ENCODE results near the gene FAM20A. TPM values are rescaled to one million over a fixed set of nuclear protein-coding genes. Genes with fewer than 3 reads are reported as not detected.

The FAM20A gene
- total RNA-seq, 4 donors from 2014 or later = 0.78 to 6.4 (median 4.7) TPM

DNA sequence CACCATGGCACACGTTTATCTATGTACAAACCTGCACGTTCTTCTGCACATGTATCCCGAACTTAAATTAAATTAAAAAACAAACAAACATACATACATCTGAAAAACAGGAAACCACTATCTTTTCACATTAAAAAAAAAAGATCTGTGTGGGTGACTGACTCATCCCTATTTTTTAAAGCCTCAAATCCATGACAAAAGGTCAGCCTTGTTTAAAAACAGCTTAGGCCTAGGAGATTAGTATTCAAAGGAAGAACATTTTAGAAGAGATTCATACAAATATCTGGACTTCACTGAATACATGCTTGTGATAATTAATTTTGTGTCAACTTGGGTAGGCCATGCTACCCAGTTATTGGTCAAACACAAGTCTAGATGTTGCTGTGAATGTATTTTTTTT is 93.6 kb downstream of the FAM20A start:
- 73% methylated on average over 3 of the region's 3 CpGs for WGBS
- H3K9me3 ChIP-seq = no peaks in the 10 kb centered on the region
- DNase-seq (ENCODE audit: low spot score in 2 of 2) = no peak
- H3K27me3 ChIP-seq = no peaks in the 10 kb centered on the region
- H3K36me3 ChIP-seq = no peaks in the 10 kb centered on the region
- peaks cover 18% of the 10 kb centered on the region for H3K4me1 ChIP-seq
- TF ChIP-seq, protein P1, sequence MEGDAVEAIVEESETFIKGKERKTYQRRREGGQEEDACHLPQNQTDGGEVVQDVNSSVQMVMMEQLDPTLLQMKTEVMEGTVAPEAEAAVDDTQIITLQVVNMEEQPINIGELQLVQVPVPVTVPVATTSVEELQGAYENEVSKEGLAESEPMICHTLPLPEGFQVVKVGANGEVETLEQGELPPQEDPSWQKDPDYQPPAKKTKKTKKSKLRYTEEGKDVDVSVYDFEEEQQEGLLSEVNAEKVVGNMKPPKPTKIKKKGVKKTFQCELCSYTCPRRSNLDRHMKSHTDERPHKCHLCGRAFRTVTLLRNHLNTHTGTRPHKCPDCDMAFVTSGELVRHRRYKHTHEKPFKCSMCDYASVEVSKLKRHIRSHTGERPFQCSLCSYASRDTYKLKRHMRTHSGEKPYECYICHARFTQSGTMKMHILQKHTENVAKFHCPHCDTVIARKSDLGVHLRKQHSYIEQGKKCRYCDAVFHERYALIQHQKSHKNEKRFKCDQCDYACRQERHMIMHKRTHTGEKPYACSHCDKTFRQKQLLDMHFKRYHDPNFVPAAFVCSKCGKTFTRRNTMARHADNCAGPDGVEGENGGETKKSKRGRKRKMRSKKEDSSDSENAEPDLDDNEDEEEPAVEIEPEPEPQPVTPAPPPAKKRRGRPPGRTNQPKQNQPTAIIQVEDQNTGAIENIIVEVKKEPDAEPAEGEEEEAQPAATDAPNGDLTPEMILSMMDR (IDR thresholded peaks at IDR 0.05) = no peak
- TF ChIP-seq POLR2A (IDR thresholded peaks at IDR 0.05) (no peak), POLR2AphosphoS5 (IDR thresholded peaks at IDR 0.05) (no peak), EP300 (IDR thresholded peaks at IDR 0.05) (no peak)
- no peak overlapping the region for H3K27ac ChIP-seq
- no peak overlapping the region for H3K4me3 ChIP-seq

DNA sequence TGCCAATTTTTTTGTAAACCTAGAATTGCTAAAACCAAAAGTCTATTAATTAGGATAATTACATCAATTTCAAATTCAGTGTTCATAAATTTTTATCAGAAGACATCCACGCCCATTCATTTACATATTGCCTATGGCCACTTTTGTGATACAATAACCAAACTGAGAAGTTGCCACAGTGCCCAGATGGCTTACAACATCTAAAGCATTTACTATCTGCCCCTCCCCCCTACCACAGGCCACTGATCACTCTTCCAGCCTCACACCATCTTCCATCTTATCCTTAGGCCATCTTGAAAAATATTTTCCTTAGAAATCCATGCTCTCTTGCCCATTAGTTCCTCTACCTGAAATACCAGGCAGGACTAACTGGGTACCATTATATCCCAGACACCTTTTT is 95.2 kb downstream of the FAM20A start:
- no peaks in the 10 kb centered on the region for H3K9me3 ChIP-seq
- 77% methylated on average over 1 of the region's 1 CpG for WGBS
- H3K27ac ChIP-seq = no peak overlapping the region
- peaks cover 11% of the 10 kb centered on the region for H3K4me1 ChIP-seq
- H3K36me3 ChIP-seq = no peaks in the 10 kb centered on the region
- no peak overlapping the region for H3K4me3 ChIP-seq
- TF ChIP-seq, protein P1 (IDR thresholded peaks at IDR 0.05) = no peak
- no peak for TF ChIP-seq POLR2AphosphoS5 (IDR thresholded peaks at IDR 0.05)
- TF ChIP-seq EP300 (IDR thresholded peaks at IDR 0.05) = no peak
- TF ChIP-seq POLR2A (IDR thresholded peaks at IDR 0.05) = no peak
- DNase-seq (ENCODE audit: low spot score in 2 of 2) = no peak
- no peaks in the 10 kb centered on the region for H3K27me3 ChIP-seq

- WGBS = 89% methylated on average over 3 of the region's 3 CpGs
- Histone ChIP-seq H3K4me3 (no peak overlapping the region), H3K4me1 (peaks cover 16% of the 10 kb centered on the region), H3K27ac (no peak overlapping the region), H3K27me3 (no peaks in the 10 kb centered on the region), H3K36me3 (no peaks in the 10 kb centered on the region), H3K9me3 (no peaks in the 10 kb centered on the region)
- no peak for DNase-seq (ENCODE audit: low spot score in 2 of 2)
- TF ChIP-seq, protein P1 (IDR thresholded peaks at IDR 0.05) = no peak
- no peak for TF ChIP-seq EP300 (IDR thresholded peaks at IDR 0.05)
- no peak for TF ChIP-seq POLR2A (IDR thresholded peaks at IDR 0.05)
- no peak for TF ChIP-seq POLR2AphosphoS5 (IDR thresholded peaks at IDR 0.05)
Observed at GRCh38 chr17:68501074-68501473, 100.1 kb downstream of the FAM20A start.

GRCh38 chr17:68499587-68499986 is 101.6 kb downstream of the FAM20A start:
- Histone ChIP-seq H3K4me3 (no peak overlapping the region), H3K9me3 (no peaks in the 10 kb centered on the region), H3K36me3 (no peaks in the 10 kb centered on the region), H3K4me1 (peaks cover 16% of the 10 kb centered on the region), H3K27ac (no peak overlapping the region), H3K27me3 (no peaks in the 10 kb centered on the region)
- TF ChIP-seq POLR2AphosphoS5 (IDR thresholded peaks at IDR 0.05) (no peak), POLR2A (IDR thresholded peaks at IDR 0.05) (no peak), EP300 (IDR thresholded peaks at IDR 0.05) (no peak)
- TF ChIP-seq, protein P1 (IDR thresholded peaks at IDR 0.05) = no peak
- no peak for DNase-seq (ENCODE audit: low spot score in 2 of 2)
- WGBS = 93% methylated on average over 5 of the region's 5 CpGs

- no peak for DNase-seq (ENCODE audit: low spot score in 2 of 2)
- H3K27ac ChIP-seq = peak overlapping the region; percentile 10
- TF ChIP-seq, protein P1 (IDR thresholded peaks at IDR 0.05) = no peak
- no peak for TF ChIP-seq EP300 (IDR thresholded peaks at IDR 0.05)
- TF ChIP-seq POLR2AphosphoS5 (IDR thresholded peaks at IDR 0.05) = no peak
- TF ChIP-seq POLR2A (IDR thresholded peaks at IDR 0.05) = no peak
- H3K4me3 ChIP-seq = no peak overlapping the region
- H3K9me3 ChIP-seq = no peaks in the 10 kb centered on the region
- H3K27me3 ChIP-seq = no peaks in the 10 kb centered on the region
- H3K4me1 ChIP-seq = peaks cover 18% of the 10 kb centered on the region
- WGBS = 64% methylated on average over 7 of the region's 7 CpGs
- H3K36me3 ChIP-seq = no peaks in the 10 kb centered on the region
Observed at GRCh38 chr17:68498479-68499326, 102.5 kb downstream of the FAM20A start.
